Measurements from ENCODE around the gene FCAMR. TPM values are rescaled to one million over a fixed set of nuclear protein-coding genes. Genes with fewer than 3 reads are reported as not detected.

FCAMR gene
- total RNA-seq, 1 donor from 2014 or later = 0.15 TPM

DNA sequence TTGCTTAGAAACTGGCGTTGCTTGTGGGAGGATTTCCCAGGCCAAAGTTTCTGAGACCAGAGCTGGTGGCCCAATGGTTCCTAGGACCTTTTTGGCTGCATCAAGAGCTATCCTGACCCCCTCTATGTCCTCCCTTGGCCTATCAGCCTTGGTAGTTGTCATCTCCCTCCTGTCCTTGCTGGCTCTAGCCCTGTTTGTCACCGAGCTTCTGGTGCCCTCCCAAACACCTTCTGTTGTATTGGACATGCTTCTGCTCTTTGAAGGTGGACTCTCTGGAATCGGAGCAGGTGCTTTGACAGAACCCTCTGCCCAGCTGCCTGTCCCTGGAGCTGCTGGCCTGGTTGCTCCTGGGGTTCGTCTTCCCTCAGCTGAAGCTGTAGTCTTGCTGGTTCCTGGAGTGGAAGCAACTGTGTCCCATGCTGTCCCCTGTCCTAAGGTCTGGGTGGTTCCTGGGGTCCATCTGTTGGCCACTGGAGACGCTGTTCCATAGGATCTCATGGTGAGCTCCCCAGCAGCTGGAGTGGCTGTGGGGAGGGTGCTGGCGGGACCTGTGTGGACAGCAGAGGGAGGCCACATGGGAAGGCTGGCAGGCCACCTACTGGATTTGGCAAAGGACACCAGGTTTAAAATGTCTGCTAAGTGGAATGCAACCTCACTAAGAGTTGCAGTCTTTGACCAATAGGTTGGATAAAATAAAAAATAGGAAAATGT, 9.4 kb downstream of the FCAMR start:
- intact Hi-C loops (cut with micrococcal nuclease) = no loop called here

DNA sequence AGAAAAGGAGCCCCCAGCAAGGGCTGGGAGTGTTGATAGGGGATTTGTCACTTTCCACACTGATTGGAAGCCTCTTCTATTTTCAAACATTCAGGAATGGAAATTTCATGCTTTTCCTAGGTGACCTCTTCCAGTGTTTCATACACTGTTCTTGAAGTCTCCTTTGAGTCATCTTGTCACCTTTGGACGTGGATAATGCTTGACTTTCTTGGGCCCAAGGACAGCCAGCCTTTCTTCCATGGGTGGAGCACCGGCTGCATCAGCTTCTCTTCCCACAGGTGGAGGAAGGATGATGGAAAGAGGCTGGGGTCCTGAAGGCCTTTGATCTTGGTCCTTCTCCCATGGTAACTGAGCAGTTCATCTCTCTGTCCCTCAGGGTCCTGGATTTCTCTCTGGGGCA, 12.1 kb downstream of the FCAMR start:
- intact Hi-C loops (cut with micrococcal nuclease) = no loop called here

DNA sequence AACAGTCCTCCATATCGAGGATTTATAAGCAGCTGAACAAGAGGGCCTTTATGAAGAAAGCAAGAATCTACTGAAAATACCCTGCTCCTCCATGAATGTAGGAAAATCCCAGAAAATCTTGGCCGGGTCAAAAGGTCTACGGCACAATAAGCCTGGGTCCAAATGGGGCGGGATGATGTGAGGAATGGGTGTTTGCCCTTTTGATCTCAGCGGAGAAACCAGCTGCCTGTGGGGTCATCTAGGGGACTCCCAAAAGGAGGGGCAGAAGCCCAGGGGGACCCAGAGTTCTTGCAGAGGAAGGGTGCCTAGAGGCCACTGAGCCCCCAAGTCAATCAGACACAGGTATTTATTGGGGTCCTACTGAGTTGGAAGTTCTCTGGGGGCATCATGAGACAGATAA, 12.6 kb downstream of the FCAMR start:
- intact Hi-C loops (cut with micrococcal nuclease) = no loop called here

DNA sequence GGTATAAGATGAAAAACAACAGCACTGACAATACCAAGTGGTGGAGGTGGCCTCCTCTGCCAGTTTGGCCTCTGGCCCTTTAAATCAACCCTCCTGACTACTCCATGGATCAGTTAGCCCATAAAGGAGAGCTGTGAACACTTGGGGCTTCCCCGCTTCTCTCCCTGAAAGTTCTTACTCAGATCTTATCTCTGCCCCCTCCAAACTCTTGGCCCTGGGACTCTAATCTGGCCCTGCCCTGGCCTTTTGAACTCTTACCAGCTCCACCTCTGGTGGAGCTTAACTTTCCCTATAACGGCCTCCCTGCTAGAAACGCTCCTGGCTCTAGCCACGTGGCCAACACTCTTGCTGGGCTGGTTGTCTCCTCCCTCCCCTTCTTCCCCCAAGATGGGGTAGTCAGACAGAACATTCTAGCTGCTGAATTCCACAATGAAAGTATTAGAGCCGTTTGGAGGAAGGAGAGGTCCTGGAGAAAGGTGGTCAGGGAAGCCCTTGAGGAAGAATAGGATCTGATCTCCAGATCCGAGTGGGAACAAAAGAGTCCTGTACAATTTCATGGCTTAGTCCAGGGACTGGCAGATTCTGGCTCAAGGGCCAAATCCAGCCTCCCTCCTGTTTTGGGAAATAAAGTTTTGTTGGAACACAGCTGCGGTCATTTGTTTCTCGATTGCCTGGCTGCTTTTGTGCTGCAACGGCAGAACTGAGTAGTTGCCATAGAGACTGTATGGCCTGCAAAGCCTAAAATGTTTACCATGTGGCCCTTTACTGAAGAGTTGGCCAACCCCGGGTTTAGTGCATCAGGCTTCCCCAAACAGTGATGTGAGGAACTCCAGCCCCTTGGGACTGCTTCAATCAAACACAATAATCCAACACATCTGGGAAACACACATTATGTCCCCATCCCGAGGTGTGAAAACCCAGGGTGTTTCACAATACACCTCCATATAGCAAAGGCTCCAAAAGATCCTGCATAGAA, 14.5 kb downstream of the FCAMR start:
- intact Hi-C loops (cut with micrococcal nuclease) = no loop called here

DNA sequence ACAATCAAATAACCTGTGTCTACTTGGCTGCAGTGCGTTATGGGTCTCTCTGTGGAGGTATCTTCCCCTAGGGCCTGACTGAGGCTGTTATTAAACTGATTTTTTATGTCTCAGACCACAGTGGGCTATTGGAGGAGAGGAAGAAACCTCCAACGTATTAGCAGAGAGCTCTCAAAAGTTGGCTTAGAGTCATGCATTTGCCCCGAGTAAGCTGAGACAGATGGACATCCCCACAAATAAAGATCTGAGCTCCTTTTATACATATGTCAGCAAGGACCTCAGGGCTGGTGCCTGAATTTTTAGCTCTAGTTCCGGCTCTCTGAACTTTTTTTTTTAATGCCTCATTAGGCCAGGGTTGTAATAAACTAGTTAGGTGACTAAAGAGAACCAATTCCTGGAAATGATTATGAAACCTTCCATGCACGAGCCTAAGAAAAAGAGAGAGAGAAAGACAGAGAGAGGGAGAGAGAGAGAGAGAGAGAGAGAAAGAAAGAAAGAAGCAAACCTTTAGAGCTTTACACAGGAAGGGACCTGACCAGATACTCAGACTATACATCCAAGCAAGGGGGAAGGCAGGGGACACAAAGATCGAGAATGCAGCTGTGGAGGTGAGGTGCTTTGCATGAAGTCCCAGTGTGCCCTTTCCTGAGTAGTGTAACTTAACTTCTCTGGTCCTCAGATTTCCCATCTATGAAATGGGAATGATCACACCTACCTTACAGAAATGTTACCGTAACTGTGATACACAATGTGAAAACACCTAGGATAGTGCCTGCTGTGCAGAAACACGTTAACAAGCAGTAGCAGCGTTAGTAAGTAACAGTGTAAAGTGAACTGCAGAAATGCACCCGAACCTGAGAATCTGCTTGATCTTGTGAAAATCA, 15.6 kb downstream of the FCAMR start:
- intact Hi-C loops (cut with micrococcal nuclease) = no loop called here

DNA sequence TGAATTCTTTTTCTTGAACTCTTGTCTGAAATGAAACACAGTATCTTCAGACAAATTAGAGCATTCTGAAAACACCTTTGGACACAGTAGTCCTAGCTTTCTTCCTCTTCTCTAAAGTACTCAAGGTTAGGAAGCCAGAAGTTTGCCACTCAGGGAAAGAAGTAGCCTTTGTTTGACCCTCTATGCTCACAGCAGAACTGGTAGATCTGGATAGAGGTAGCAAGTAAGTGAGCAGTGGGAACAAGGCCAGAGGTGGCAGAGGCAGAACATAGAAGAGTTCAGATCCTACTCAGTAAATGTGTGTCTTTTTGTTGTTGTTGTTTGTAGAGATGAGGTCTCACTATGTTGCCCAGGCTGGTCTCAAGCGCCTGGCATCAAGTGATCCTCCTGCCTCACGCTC, 16.6 kb downstream of the FCAMR start:
- intact Hi-C loops (cut with micrococcal nuclease) = no loop called here

DNA sequence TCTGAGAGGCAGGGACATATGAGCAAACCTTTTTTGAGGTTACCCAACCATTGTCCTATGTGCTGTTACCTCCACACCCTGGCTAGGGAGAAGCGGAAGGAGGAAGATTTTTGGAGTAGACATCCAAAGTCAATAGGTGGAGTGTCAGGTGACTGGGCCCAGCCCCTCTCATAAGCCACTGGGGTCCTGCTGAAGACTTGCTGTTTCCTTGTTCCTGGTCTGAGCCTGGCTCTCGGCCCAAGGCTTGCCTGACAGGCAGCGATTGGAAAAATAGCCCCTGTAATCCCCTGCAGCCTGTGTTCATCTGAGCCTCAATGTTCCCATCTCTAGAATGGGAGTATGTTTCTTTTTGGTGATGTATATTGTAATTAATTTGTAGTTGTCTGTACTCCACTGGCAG, 17.1 kb downstream of the FCAMR start:
- intact Hi-C loops (cut with micrococcal nuclease) = no loop called here

DNA sequence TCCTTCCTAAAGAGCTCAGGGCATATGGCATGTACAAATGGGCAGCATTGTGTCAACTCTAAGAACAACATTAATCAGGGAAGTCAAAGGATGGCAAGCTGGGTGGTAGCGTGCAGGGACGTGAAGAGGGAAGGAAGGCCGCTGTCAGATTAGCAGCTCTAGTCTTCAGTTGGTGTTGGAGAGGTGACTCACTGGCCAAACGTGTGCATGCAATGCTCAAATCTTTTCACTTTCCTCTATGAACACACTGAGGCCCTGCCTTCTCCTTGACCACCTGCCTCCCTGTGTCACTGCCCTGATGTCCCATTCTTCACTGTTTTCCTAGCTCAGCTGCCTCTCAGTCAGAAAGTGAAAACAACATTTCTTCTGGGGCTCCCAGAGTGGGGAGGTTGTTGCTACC, 18.1 kb downstream of the FCAMR start:
- intact Hi-C loops (cut with micrococcal nuclease) = no loop called here

DNA sequence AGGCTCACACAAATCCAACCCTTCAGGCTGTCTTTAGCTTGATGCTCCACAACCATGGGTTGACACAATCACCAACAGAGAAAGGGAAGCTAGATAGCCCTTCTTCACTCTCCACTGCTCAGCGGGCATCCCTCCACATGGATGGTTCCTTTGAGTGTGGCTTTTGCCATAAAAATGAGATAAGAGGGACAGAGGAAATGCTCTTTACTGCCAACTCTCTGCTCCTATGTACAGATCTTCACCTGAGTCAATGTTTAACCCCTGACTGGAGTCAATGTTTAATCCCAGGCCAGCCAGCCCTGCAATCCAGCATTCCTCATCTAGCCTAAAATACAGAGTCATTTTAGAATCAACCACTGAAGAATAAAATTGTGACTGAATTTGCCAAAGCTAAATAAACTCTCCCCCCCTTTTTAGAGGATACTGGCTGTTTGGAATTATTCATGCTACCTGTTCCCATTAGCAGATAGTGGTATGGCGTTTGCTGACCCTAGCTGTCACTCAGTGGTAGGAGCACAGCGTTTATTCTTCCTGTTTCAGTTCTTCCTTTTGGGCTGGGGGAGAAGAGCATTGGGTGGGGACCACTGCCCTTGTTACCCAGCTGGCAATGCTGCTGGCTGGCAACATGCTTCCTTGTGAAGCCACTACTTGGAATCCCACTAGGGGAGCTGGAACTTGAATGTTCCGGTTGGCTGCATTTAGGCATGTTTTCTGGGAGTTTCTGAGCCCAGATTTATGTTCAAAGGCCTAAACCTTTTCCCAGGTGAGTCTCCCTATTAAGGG, 18.8 kb downstream of the FCAMR start:
- intact Hi-C loops (cut with micrococcal nuclease) = no loop called here

DNA sequence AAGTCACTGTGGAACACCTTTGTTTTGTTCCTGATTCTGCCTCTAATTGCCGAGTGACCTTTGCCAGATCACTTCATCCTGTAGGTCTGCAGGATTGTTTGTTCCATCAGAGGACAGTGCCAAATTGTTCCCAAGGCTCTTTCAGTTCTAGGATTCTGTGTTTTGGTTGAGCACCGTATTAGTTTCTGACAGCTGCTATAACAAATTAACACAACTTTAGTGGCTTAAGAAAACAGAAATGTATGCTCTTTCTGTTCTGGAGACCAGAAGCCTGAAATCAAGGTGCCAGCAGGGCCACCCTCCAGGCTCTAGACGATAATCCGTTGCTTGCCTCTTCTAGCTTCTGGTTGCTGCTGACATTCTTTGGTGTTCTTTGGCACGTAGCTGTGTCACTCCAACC, 20.6 kb downstream of the FCAMR start:
- intact Hi-C loops (cut with micrococcal nuclease) = no loop called here

DNA sequence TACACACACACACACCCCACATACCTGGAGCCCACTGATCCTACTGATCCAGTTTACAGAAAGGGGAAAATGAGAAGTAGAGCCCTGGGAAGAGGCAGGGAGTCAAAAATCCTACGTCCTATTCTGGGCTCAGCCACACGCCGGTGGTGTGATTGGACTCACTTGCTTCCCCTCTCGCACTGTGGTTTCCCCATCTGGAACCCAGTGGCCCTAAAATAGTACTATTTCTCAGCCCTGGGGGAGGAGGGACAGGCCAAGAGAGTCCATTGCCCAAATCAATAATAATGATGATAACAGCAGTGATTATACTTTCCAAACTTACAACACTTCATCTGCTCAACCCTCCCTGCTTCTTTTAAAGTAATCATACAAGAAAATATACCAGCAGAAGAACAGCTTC, 21.1 kb downstream of the FCAMR start:
- intact Hi-C loops (cut with micrococcal nuclease) = no loop called here

DNA sequence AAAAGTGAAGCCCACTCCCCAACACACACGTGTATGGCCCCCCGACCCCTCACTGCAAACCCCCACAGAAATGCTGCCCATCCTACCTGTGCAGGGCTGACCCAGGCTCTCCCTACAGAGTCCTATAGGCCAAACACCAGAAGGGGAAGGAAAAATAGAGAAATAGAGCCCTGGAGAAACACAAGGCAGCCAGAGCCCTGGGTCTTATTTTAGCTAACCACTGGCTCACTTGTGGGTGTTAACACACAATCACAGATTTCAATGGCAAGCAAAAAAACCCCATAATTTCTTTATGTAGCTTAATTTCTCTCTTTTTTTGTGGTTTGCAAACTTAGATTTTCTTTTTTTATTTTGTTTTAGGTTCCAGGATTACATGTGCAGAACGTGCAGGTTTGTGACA, 23.0 kb downstream of the FCAMR start:
- intact Hi-C loops (cut with micrococcal nuclease) = no loop called here

DNA sequence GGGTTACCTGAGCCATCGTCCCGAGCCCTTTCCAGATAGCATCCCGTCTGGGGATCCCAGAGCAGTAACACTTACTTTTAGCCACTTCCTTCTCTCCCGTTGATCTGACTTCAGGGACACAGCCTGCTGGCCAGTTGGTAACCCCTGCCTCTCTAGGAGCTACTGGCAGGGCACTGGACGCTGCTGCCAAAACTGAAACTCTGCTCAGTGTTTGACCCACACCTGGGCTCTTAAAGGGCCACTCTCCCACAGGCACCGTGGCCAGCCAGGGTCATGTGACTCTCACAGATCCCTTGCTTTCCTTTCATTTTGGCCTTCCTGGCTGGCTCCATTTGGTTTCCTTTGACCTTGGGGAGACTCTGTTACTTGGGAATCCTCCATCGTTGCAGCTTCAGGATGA, 24.0 kb downstream of the FCAMR start, which contains the start of gene PIGR:
Gene PIGR (minus strand): TSS at position 206 of the 400 bp plus-strand sequence. CDS start 5,935 bp downstream, outside the sequence.
- intact Hi-C loops (cut with micrococcal nuclease) = no loop called here

DNA sequence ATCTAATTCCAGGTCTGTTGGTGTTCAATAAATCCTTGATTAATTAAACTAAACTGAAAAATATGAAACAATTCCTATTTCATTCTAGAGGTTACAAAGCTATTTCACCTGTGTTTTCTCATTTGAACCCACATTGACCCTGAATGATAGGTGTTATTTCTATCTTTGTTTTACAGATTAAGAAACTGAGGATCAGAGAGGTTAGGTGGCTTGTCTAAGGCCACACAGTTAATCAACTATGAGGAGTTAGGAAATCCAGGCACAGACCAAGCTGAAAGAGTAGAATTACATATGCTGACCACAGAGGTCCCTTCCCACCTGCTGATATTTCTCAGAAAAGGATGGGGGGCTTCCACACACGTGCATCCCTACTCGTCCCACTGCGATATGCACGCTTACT, 24.5 kb downstream of the FCAMR start:
- intact Hi-C loops (cut with micrococcal nuclease) = no loop called here

DNA sequence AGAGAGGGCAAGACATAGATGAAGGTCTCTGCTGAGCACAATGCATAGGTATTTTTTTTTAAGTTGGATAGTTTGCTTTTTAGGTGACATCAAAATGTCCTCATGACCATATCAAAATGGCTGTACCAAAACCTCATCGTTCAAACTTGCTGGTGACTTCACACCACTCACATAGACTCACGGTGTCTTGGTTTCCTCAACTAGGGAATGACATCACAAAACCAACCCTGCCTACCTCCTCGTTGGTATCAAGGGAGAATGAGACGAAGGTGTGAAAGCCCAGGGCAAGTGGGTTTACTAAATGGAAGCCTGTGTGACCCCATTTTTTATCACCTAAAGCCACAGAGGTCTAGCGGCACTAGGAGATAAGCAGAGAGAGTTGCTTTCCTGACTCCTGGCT, 25.6 kb downstream of the FCAMR start:
- intact Hi-C loops (cut with micrococcal nuclease) = no loop called here

DNA sequence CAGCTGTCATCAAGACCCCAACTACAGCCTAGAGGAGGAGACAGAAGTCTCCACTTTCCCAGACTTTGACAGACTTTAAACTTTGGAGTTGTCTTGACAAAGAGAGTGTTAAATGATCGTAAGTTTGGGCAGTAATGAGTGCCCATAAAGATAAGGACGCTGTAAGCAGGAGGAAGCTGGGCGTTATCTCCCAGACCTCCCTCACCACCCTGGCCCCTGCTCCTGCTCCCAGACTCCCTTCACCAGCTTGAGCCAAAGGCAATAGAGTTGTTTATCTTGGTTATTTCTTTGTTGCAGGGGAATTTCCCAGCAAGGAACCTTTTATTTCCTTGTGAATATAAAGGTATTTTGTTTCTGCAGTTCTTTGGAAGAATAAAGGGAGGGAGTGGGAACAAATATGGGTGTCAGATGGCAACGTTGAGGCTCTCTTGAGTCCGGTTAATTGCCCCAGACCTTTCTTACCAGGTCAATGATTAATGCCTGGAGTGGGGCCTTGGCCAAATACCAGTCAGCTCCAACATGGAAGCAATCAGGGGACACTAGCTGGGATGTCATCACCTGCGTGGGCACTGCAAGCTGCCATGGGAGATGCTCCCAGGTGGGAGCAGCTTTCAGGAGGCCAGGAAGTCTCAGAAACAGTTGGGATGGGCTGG, 28.4 kb downstream of the FCAMR start:
- intact Hi-C loops (cut with micrococcal nuclease) = no loop called here

DNA sequence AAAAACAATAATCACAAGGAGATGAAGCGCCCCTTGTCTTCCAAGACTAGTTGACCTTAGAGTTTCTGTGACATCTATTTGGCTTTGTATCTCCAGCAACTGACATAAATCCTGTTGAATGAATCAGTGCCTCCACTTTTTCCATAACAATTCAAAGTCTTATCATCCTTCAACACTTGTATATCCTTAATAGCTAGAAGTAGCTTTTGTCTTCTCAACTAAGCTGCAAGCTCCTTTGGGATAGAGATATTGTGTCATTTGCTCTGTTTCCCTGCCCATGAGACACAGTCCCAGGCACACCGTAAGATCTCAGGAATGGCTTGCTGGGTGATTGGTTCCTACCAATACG, 29.7 kb downstream of the FCAMR start:
- intact Hi-C loops (cut with micrococcal nuclease) = no loop called here

DNA sequence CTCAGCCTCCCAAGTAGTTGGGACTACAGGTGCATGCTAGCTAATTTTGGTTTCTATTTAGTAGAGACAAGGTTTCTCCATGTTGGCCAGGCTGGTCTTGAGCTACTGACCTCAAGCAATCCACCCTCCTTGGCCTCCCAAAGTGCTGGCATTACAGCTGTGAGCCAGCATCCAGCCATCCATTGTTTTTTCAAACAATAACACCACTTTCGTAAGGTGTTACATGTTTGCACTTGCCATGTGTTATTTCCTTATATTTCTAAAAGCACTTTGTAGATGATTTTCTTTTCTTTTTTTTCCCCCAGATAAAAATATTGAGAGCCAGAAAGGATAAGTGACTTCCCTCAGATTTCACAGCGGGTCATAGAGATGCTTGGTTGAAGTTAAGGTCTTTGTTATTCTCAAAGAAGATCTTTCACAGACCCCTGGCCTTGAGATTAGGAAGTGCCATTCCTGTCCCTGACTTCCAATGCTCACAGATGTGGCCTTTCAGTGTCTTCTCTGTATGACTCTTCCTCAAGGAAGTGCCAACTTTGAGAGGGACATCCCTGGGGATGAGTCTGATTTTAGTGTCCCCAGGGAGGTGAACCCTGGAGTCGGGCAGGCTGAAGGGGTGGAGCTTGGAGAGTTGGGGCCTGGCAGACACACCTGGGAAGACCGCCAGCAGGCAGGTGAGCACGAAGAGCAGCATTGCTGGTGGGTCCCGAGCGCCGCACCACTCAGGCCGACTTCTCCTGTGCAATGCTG, 30.2 kb downstream of the FCAMR start:
- intact Hi-C loops (cut with micrococcal nuclease) = no loop called here

DNA sequence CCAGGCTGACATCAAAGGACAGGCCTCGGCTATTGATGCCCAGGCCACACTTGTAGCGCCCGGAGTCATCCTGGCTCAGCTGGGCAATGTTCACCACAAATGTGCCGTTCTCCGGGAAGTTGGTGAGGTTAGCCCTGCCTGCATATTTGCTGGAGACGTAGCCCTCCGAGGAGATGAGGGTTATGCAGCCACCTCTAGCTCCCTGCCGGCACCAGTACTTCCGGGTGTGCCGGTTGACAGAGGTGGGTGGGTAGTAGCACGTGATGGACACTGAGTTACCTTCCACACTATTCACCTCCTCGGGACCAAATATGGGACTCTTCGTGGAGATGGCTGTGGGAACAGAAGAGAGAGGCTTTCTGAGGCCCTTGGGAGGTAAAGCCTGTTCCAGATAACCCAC, 31.1 kb downstream of the FCAMR start:
- intact Hi-C loops (cut with micrococcal nuclease) = no loop called here

DNA sequence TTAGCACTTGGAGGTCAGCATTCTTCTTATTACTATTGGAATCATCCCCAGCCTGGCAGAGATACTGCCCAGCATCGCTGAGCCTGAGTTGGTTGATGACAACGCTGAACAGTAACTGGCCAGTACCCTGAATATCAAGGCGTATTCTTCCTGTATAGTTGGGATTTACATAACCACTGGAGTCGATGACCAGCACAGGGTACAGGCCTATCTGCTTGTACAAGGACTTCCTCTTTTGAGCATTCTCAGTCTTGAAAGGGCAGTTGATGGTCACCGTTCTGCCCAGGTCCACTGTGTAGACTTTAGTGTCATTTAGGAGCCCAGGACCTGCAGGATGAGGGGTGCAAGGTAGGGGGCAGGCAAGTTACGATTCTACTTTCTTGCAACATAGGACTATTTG, 32.8 kb downstream of the FCAMR start:
- intact Hi-C loops (cut with micrococcal nuclease) = no loop called here
